ENCODE measurements around the gene ACTRT2. TPM values are rescaled to one million over a fixed set of nuclear protein-coding genes. Genes with fewer than 3 reads are reported as not detected.

Gene ACTRT2
- polyA plus RNA-seq, 1 donor (not counting 4 experiments of a cell fraction or from before 2014, with no cell fraction given) = not detected

DNA sequence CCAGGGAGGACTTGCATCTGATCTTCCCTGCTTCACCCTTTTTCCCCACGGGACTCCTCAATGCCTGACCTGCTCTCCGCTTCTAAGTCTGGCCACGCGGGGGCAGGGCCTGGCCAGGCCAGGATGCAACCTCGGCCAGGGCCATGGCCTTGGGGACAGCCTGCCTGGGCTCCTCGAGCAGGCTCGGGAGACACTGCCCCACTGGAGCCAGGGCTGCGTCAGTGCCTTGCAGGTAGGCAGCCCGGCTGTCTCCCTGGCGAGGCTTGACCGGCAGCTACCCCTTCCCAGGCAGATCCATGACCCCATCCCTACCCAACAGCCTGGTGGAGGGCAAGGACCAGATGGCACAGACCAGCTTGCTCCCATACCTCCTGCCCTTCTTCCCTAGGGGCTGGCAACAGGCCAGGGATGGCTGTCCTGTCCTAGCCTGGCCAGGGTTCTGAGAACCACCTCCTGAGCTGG lies 45.0 kb downstream of the ACTRT2 start:
- Histone ChIP-seq H3K9me1 (ENCODE audit: control insufficient read depth, extremely low read depth, insufficient read depth, low read length) (no peaks in the 10 kb centered on the region), H3K36me3 (ENCODE audit: control insufficient read depth in 2 of 2, extremely low read depth in 1 of 2, insufficient read depth in 2 of 2, low read length in 2 of 2) (no peaks in the 10 kb centered on the region), H3K4me1 (ENCODE audit: control insufficient read depth, extremely low read depth, insufficient read depth, low read length) (no peaks in the 10 kb centered on the region), H3K4me3 (ENCODE audit: control insufficient read depth in 2 of 3, extremely low read depth in 1 of 3, insufficient read depth in 2 of 3, low read depth in 1 of 3, low read length in 3 of 3) (no peak overlapping the region), H4K20me1 (ENCODE audit: control insufficient read depth, extremely low read depth, insufficient read depth, low read length) (no peaks in the 10 kb centered on the region), H3K79me2 (ENCODE audit: control insufficient read depth, insufficient read depth, low read length) (no peaks in the 10 kb centered on the region), H3K4me2 (ENCODE audit: control insufficient read depth, extremely low read depth, insufficient read depth, low read depth, low read length) (no peak overlapping the region), H2AFZ (ENCODE audit: control insufficient read depth, low read length) (no peak overlapping the region), H3K27me3 (ENCODE audit: control insufficient read depth, extremely low read depth, insufficient read depth, low read length) (peaks cover 90% of the 10 kb centered on the region), H3K27ac (ENCODE audit: control insufficient read depth, insufficient read depth, low read length) (no peak overlapping the region), H3K9ac (ENCODE audit: control insufficient read depth, extremely low read depth, insufficient read depth, low read length) (no peak overlapping the region), H3K9me3 (ENCODE audit: control insufficient read depth, low read depth, low read length) (peaks cover 2% of the 10 kb centered on the region)
- dilution Hi-C loops (cut with MboI; ENCODE audit: extremely low pct_ligation_motif_present, low sequenced_read_pairs) = no loop called here
- DNase-seq (ENCODE audit: low read depth, low spot score) = no peak
- no peak for FAIRE-seq
- TF ChIP-seq EZH2 (IDR thresholded peaks at IDR 0.05; ENCODE audit: low read length) = no peak
- TF ChIP-seq, protein P1, sequence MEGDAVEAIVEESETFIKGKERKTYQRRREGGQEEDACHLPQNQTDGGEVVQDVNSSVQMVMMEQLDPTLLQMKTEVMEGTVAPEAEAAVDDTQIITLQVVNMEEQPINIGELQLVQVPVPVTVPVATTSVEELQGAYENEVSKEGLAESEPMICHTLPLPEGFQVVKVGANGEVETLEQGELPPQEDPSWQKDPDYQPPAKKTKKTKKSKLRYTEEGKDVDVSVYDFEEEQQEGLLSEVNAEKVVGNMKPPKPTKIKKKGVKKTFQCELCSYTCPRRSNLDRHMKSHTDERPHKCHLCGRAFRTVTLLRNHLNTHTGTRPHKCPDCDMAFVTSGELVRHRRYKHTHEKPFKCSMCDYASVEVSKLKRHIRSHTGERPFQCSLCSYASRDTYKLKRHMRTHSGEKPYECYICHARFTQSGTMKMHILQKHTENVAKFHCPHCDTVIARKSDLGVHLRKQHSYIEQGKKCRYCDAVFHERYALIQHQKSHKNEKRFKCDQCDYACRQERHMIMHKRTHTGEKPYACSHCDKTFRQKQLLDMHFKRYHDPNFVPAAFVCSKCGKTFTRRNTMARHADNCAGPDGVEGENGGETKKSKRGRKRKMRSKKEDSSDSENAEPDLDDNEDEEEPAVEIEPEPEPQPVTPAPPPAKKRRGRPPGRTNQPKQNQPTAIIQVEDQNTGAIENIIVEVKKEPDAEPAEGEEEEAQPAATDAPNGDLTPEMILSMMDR (optimal IDR thresholded peaks at IDR 0.05 in 1 of 3, IDR thresholded peaks at IDR 0.05 in 1 of 3, conservative IDR thresholded peaks at IDR 0.05 in 1 of 3; ENCODE audit: extremely low read depth in 1 of 3, insufficient read depth in 2 of 3, low read length in 3 of 3) = no peak

DNA sequence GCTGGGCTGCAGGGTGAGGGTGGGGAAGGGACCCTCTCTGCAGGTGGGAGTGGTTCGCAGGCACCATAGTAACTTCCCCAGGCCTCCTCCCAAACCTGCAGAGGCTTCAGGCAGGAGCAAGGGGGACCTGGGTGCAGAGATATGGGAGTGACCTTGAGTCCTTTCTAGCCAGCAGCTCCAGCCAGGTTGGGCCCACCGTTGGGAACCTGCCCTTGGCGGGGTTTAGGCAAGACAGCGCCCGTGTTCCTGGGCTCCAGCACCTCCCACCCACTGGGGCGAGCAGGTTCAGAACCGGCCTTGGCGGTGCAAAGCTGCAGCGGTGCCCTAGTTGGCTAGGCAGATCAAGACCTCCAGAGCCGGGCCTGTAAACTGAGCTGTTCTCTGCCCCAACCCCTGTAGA lies 45.6 kb downstream of the ACTRT2 start:
- dilution Hi-C loops (cut with MboI; ENCODE audit: extremely low pct_ligation_motif_present, low sequenced_read_pairs) = no loop called here

More for the DNA sequence above, 45.6 kb downstream of the ACTRT2 start:
- TF ChIP-seq, protein P1 (optimal IDR thresholded peaks at IDR 0.05 in 1 of 3, IDR thresholded peaks at IDR 0.05 in 1 of 3, conservative IDR thresholded peaks at IDR 0.05 in 1 of 3; ENCODE audit: extremely low read depth in 1 of 3, insufficient read depth in 2 of 3, low read length in 3 of 3) = no peak
- TF ChIP-seq EZH2 (IDR thresholded peaks at IDR 0.05; ENCODE audit: low read length) = no peak
- H2AFZ ChIP-seq (ENCODE audit: control insufficient read depth, low read length) = no peak overlapping the region
- DNase-seq (ENCODE audit: low read depth, low spot score) = no peak
- FAIRE-seq = no peak
- no peaks in the 10 kb centered on the region for H3K9me1 ChIP-seq (ENCODE audit: control insufficient read depth, extremely low read depth, insufficient read depth, low read length)
- no peak overlapping the region for H3K27ac ChIP-seq (ENCODE audit: control insufficient read depth, insufficient read depth, low read length)
- no peak overlapping the region for H3K9ac ChIP-seq (ENCODE audit: control insufficient read depth, extremely low read depth, insufficient read depth, low read length)
- H3K4me2 ChIP-seq (ENCODE audit: control insufficient read depth, extremely low read depth, insufficient read depth, low read depth, low read length) = no peak overlapping the region
- peaks cover 92% of the 10 kb centered on the region for H3K27me3 ChIP-seq (ENCODE audit: control insufficient read depth, extremely low read depth, insufficient read depth, low read length)
- peaks cover 2% of the 10 kb centered on the region for H3K9me3 ChIP-seq (ENCODE audit: control insufficient read depth, low read depth, low read length)
- H3K4me1 ChIP-seq (ENCODE audit: control insufficient read depth, extremely low read depth, insufficient read depth, low read length) = no peaks in the 10 kb centered on the region
- H3K36me3 ChIP-seq (ENCODE audit: control insufficient read depth in 2 of 2, extremely low read depth in 1 of 2, insufficient read depth in 2 of 2, low read length in 2 of 2) = no peaks in the 10 kb centered on the region
- no peaks in the 10 kb centered on the region for H3K79me2 ChIP-seq (ENCODE audit: control insufficient read depth, insufficient read depth, low read length)
- no peaks in the 10 kb centered on the region for H4K20me1 ChIP-seq (ENCODE audit: control insufficient read depth, extremely low read depth, insufficient read depth, low read length)
- H3K4me3 ChIP-seq (ENCODE audit: control insufficient read depth in 2 of 3, extremely low read depth in 1 of 3, insufficient read depth in 2 of 3, low read depth in 1 of 3, low read length in 3 of 3) = no peak overlapping the region
